T-cell (primary cell): ENCODE data around the gene RASL10A. TPM values are rescaled to one million over a fixed set of nuclear protein-coding genes. Genes with fewer than 3 reads are reported as not detected.
A peak's percentile ranks its signal among the peaks of the same experiment; 100 is the strongest.

Experiments used
- ATAC-seq, 4 experiments: fragments of 200-7000 bp in 3 of 4; fragments of 150-1000 bp in 1 of 4; cut with Tn5 transposase; replicated peaks in 1 of 4; 1 replicate in 3 of 4; 2 replicates in 1 of 4; pipeline ENCODE4 v1.10.0; 2021; ENCODE audit warnings: moderate library complexity in 3 of 4, mild to moderate bottlenecking in 2 of 4, moderate number of reproducible peaks in 1 of 4
- CTCF ChIA-PET, 2 donors: fragments of 300-600 bp; sonication (Branson Sonifier 250); formaldehyde crosslinking; loops; one replicate each; lab custom pipeline; 2022; ENCODE audit warnings: antibody characterized with exemption in 2 of 2; lab: Charles Lee
- POLR2A ChIA-PET, 2 donors: fragments of 300-600 bp; sonication (Branson Sonifier 250); formaldehyde crosslinking; loops; one replicate each; lab custom pipeline; 2022; ENCODE audit warnings: antibody characterized with exemption in 2 of 2; lab: Charles Lee
- DNase-seq, 35 experiments: peaks; one replicate each; pipeline versions ENCODE4 v3.0.0 to v3.0.0-alpha.2; 2013 to 2023
- H3K27ac ChIP-seq: one replicate; pipeline ENCODE4 v1.5.1; 2013; ENCODE audit warnings: low read length
- H3K27me3 ChIP-seq, 2 experiments: replicated peaks in 1 of 2; 1 replicate in 1 of 2; 2 replicates in 1 of 2; pipeline versions ENCODE4 v1.6.1 to v1.7.0; 2013; ENCODE audit warnings: low read length in 1 of 2, mixed read lengths in 1 of 2; ENCODE audit not compliant: control insufficient read depth in 2 of 2, insufficient read depth in 2 of 2; ENCODE audit errors: extremely low read depth in 1 of 2
- H3K36me3 ChIP-seq, 2 donors: 1 replicate in 1 of 2; 2 replicates in 1 of 2; pipeline versions ENCODE4 v1.6.1 to v1.7.0; 2013; ENCODE audit warnings: low read length in 1 of 2; ENCODE audit not compliant: control insufficient read depth in 2 of 2, insufficient read depth in 1 of 2; ENCODE audit errors: extremely low read depth in 1 of 2
- H3K4me1 ChIP-seq, 2 experiments: 1 replicate in 1 of 2; 2 replicates in 1 of 2; pipeline versions ENCODE4 v1.6.1 to v1.7.0; 2013; ENCODE audit warnings: low read length in 2 of 2, mixed read lengths in 1 of 2; ENCODE audit not compliant: insufficient read depth in 2 of 2, control insufficient read depth in 1 of 2; ENCODE audit errors: extremely low read depth in 1 of 2
- H3K4me3 ChIP-seq, 2 donors: 1 replicate in 1 of 2; 2 replicates in 1 of 2; pipeline versions ENCODE4 v1.5.1 to v1.7.0; 2013; ENCODE audit warnings: mild to moderate bottlenecking in 2 of 2, low read length in 1 of 2, moderate library complexity in 1 of 2; ENCODE audit not compliant: control insufficient read depth in 1 of 2; ENCODE audit errors: extremely low read depth in 1 of 2
- H3K9me3 ChIP-seq: 2 replicates; pipeline ENCODE4 v1.7.0; 2013
- H3K27ac Mint-ChIP-seq, 2 donors: one replicate each; pipeline ENCODE4 v1.8.0; 2020 to 2021; ENCODE audit warnings: mild to moderate bottlenecking in 2 of 2, mixed read lengths in 2 of 2
- H3K27me3 Mint-ChIP-seq, 2 donors: one replicate each; pipeline ENCODE4 v1.8.0; 2021 to 2022; ENCODE audit warnings: mixed read lengths in 2 of 2
- H3K36me3 Mint-ChIP-seq: one replicate; pipeline ENCODE4 v1.8.0; 2021; ENCODE audit warnings: mixed read lengths
- H3K4me1 Mint-ChIP-seq, 3 donors: one replicate each; pipeline ENCODE4 v1.8.0; 2020 to 2022; ENCODE audit warnings: mixed read lengths in 3 of 3, mild to moderate bottlenecking in 1 of 3
- H3K4me3 Mint-ChIP-seq, 3 donors: one replicate each; pipeline ENCODE4 v1.8.0; 2020 to 2022; ENCODE audit warnings: mild to moderate bottlenecking in 3 of 3, mixed read lengths in 3 of 3, moderate library complexity in 3 of 3
- H3K9me3 Mint-ChIP-seq, 3 donors: one replicate each; pipeline ENCODE4 v1.8.0; 2020 to 2022; ENCODE audit warnings: mixed read lengths in 3 of 3
- WGBS: methylation state at CpG from one replicate; pipeline ENCODE4 v1.1.5; 2013; ENCODE audit warnings: missing lambda C conversion rate; ENCODE audit not compliant: insufficient coverage; 5-methylcytosine and 5-hydroxymethylcytosine counted together
- total RNA-seq, 35 experiments: library from RNA in 6 of 35; stranded (reverse) in 6 of 35; fragments of 120-200 nt in 1 of 35; gene quantifications; one replicate each; pipeline versions ENCODE4 v1.2.1 to v1.2.4 and lab custom pipeline; 2013 to 2026

Gene RASL10A
- total RNA-seq, 5 donors from 2014 or later (not counting 1 experiment from before 2014, with no cell fraction given), result 0.33 to 1.2 (median 0.71) TPM; not detected in 1

DNA sequence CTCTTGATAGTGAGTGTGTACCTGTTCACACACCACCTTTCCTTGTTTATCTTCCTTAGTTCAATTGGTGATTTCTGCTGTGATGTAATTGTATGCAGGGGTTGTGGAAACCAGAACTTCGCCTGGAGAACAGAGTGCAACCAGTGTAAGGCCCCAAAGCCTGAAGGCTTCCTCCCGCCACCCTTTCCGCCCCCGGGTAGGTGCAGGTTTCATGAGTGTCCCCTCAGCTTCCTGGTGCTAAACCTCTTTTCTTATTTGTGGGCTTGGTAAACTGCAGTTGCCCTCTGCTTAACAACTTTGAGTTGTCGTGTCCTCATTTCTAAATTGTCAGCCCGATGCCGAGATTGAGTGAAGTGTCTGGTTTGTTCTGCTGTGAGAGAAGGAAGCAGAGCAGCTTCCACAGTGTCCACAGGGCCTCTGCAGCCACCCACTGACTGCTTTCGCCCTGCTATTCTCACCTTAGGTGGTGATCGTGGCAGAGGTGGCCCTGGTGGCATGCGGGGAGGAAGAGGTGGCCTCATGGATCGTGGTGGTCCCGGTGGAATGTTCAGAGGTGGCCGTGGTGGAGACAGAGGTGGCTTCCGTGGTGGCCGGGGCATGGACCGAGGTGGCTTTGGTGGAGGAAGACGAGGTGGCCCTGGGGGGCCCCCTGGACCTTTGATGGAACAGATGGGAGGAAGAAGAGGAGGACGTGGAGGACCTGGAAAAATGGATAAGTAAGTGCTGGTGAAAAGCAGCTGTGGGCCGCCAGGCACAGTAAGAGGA, 16.2 kb downstream of the RASL10A start:
- peaks cover 0 to 2% (median 0%) of the 10 kb centered on the region in 3 donors for H3K4me1 Mint-ChIP-seq
- H3K4me3 ChIP-seq, result no peak overlapping the region

DNA sequence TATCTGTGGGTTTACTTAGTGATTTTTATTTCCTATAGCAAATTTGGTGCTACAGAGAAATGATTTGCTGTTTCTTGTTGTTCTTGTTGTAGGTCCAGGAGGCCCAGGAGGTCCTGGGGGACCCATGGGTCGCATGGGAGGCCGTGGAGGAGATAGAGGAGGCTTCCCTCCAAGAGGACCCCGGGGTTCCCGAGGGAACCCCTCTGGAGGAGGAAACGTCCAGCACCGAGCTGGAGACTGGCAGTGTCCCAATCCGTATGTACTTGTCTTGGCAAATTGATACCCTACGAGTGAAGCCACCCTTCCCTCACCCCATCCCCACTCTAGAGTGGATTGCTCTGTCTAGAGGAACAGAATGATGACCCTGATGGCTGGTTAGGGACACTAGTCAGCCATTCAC, 16.9 kb downstream of the RASL10A start:
- H3K9me3 ChIP-seq, result no peaks in the 10 kb centered on the region
- Mint-ChIP-seq H3K27ac (no peak overlapping the region), H3K27me3 (no peaks in the 10 kb centered on the region), H3K4me1 (peaks cover 0 to 2% (median 0%) of the 10 kb centered on the region in 3 donors), H3K36me3 (peaks cover 42% of the 10 kb centered on the region), H3K4me3 (no peak overlapping the region), H3K9me3 (no peaks in the 10 kb centered on the region)
- DNase-seq (no peak), ATAC-seq (no peak)
- ChIA-PET POLR2A (no interaction called here), CTCF (no interaction called here)
- H3K4me3 ChIP-seq, result no peak overlapping the region
- WGBS, result no CpG with 5 or more reads among the region's 8 CpGs
- H3K4me1 ChIP-seq, result no peaks in the 10 kb centered on the region
- no peaks in the 10 kb centered on the region for H3K27me3 ChIP-seq
- peaks cover 21 to 69% of the 10 kb centered on the region in 2 donors for H3K36me3 ChIP-seq
- H3K27ac ChIP-seq, result no peak overlapping the region

More for the DNA sequence above, 16.2 kb downstream of the RASL10A start:
- CTCF ChIA-PET, result no interaction called here
- peaks cover 21 to 64% of the 10 kb centered on the region in 2 donors for H3K36me3 ChIP-seq
- Mint-ChIP-seq H3K4me3 (no peak overlapping the region), H3K36me3 (peaks cover 42% of the 10 kb centered on the region), H3K9me3 (no peaks in the 10 kb centered on the region), H3K27me3 (no peaks in the 10 kb centered on the region), H3K27ac (peak overlapping the region in 1 of 2 donors; percentile 20)
- no peak for ATAC-seq
- peaks cover 0 to 4% of the 10 kb centered on the region in 2 experiments for H3K27me3 ChIP-seq
- DNase-seq, result no peak
- no peaks in the 10 kb centered on the region for H3K4me1 ChIP-seq
- POLR2A ChIA-PET, result interaction anchor here in 1 of 2 donors (0.7 kb wide), 1 partner anchor 12 kb away, joined by 3 read pairs; no protein-coding TSS in a partner anchor
- 85% methylated on average over 17 of the region's 19 CpGs for WGBS
- H3K27ac ChIP-seq, result no peak overlapping the region
- H3K9me3 ChIP-seq, result no peaks in the 10 kb centered on the region

DNA sequence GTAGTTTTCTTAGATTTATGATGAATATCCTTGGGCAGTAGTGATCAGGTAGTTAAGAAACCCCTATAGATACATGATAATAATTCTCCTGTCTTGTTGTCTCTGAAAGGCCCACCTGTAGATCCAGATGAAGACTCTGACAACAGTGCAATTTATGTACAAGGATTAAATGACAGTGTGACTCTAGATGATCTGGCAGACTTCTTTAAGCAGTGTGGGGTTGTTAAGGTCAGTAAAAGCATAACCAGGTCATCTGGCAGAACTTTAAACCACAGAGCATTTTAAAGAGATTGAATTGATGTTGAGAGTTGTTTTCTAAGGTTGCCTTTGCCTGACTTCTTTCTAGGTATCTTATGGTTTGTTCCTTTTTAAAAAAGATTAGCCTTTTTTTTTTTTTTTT, 23.1 kb downstream of the RASL10A start:
- no peak overlapping the region for H3K27ac ChIP-seq
- H3K4me1 Mint-ChIP-seq, result peaks cover 10 to 16% (median 12%) of the 10 kb centered on the region in 3 donors
- peaks cover 54% of the 10 kb centered on the region for H3K36me3 Mint-ChIP-seq
- no peaks in the 10 kb centered on the region for H3K4me1 ChIP-seq
- ATAC-seq (no peak), DNase-seq (no peak)
- H3K4me3 Mint-ChIP-seq, result no peak overlapping the region
- ChIA-PET CTCF (no interaction called here), POLR2A (no interaction called here)
- no peak overlapping the region for H3K27ac Mint-ChIP-seq
- H3K27me3 ChIP-seq, result no peaks in the 10 kb centered on the region
- H3K36me3 ChIP-seq, result peaks cover 17 to 95% of the 10 kb centered on the region in 2 donors
- H3K4me3 ChIP-seq, result no peak overlapping the region
- H3K27me3 Mint-ChIP-seq, result no peaks in the 10 kb centered on the region
- no peaks in the 10 kb centered on the region for H3K9me3 Mint-ChIP-seq
- no peaks in the 10 kb centered on the region for H3K9me3 ChIP-seq

DNA sequence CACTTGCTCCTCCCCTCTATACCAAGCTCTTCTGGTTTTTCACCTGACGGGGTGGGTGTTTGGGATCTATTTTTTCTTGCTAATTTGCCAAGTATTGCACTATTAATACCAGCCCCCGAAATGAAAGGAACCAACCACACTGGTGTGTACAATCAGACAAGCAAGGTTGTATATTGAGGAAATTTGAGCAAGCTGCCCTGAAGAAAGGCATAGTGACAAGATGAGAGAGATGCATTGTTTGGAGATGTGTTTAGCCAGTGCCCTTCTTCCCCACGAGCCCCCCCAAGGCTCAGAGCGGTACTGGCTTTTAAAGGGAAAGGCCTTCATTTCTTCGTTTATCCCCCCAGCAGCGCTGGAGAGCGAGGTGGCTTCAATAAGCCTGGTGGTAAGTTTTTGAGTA, 24.3 kb downstream of the RASL10A start:
- POLR2A ChIA-PET, result no interaction called here
- ATAC-seq (no peak), DNase-seq (no peak)
- Mint-ChIP-seq H3K4me1 (peaks cover 10 to 23% (median 17%) of the 10 kb centered on the region in 3 donors), H3K36me3 (peaks cover 57% of the 10 kb centered on the region), H3K27ac (no peak overlapping the region), H3K27me3 (no peaks in the 10 kb centered on the region), H3K9me3 (no peaks in the 10 kb centered on the region), H3K4me3 (no peak overlapping the region)
- Histone ChIP-seq H3K4me3 (no peak overlapping the region), H3K36me3 (peaks cover 13 to 93% of the 10 kb centered on the region in 2 donors), H3K4me1 (no peaks in the 10 kb centered on the region), H3K27me3 (no peaks in the 10 kb centered on the region), H3K27ac (no peak overlapping the region), H3K9me3 (no peaks in the 10 kb centered on the region)
- WGBS, result 100% methylated on average over 1 of the region's 7 CpGs
- CTCF ChIA-PET, result no interaction called here

DNA sequence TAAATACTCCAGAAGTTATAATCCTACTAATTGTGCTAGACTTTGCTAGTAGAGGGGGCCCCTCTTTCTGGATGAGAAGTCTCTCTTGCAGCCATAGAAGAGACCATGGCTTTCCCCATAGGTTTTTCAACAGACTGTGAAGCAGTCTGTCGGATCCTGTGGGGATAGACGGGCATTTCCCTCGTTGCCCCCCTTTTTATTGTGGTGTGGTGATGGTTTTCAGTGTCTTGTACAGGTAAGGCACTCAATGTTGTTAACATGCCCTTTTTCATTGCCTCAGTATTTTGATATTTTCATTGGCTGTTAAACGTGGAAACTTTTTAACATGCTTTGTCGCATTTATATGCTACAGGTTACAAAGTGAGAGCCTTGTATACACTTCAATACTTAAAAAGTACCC, 25.4 kb downstream of the RASL10A start:
- Histone ChIP-seq H3K36me3 (peaks cover 5 to 91% of the 10 kb centered on the region in 2 donors), H3K4me1 (no peaks in the 10 kb centered on the region), H3K27ac (no peak overlapping the region), H3K4me3 (no peak overlapping the region), H3K27me3 (no peaks in the 10 kb centered on the region), H3K9me3 (no peaks in the 10 kb centered on the region)
- Mint-ChIP-seq H3K36me3 (peaks cover 56% of the 10 kb centered on the region), H3K27me3 (no peaks in the 10 kb centered on the region), H3K4me1 (peaks cover 15 to 23% (median 19%) of the 10 kb centered on the region in 3 donors), H3K4me3 (no peak overlapping the region), H3K9me3 (no peaks in the 10 kb centered on the region), H3K27ac (no peak overlapping the region)
- ATAC-seq, result no peak
- no CpG with 5 or more reads among the region's 5 CpGs for WGBS
- no peak for DNase-seq
- ChIA-PET CTCF (no interaction called here), POLR2A (no interaction called here)

DNA sequence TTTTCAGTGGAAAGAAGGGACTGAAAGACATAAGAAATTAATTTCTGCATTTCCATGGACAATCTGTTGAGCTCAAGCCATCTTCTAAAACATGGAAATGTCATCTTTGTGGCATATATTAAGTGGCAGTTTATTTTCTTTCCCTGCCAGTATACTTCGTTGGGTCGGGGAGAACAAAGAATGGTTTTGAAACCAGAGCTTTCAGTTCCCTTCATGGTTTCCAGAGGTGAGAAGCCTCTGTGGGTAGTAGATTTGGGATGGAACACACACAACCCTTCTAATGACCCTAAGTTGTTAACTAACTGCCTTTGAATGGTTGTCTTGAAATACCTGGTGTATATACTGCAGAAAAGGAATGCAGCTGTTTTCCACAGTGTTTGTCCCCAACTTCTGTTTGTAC, 26.7 kb downstream of the RASL10A start:
- no CpG with 5 or more reads among the region's 2 CpGs for WGBS
- Histone ChIP-seq H3K4me1 (no peaks in the 10 kb centered on the region), H3K9me3 (no peaks in the 10 kb centered on the region), H3K27me3 (no peaks in the 10 kb centered on the region), H3K27ac (no peak overlapping the region), H3K4me3 (no peak overlapping the region), H3K36me3 (peaks cover 5 to 91% of the 10 kb centered on the region in 2 donors)
- H3K9me3 Mint-ChIP-seq, result no peaks in the 10 kb centered on the region
- peaks cover 62% of the 10 kb centered on the region for H3K36me3 Mint-ChIP-seq
- ChIA-PET CTCF (interaction anchor here (0.5 to 0.7 kb wide), 2 partner anchors 13 to 37 kb away, joined by 3 to 4 read pairs; no protein-coding TSS in a partner anchor), POLR2A (interaction anchor here in 1 of 2 donors (0.6 kb wide), 1 partner anchor 15 kb away, joined by 4 read pairs; no protein-coding TSS in a partner anchor)
- H3K4me1 Mint-ChIP-seq, result peaks cover 15 to 25% (median 23%) of the 10 kb centered on the region in 3 donors
- H3K27me3 Mint-ChIP-seq, result no peaks in the 10 kb centered on the region
- ATAC-seq (no peak), DNase-seq (no peak)
- H3K4me3 Mint-ChIP-seq, result no peak overlapping the region
- H3K27ac Mint-ChIP-seq, result no peak overlapping the region
